ENCODE results near the gene SLC16A6. TPM values are rescaled to one million over a fixed set of nuclear protein-coding genes. Genes with fewer than 3 reads are reported as not detected.
"Not testable (repeated sequence)": the region's sequence is repeated elsewhere in the genome, so short reads cannot be mapped to it uniquely, and the experiment has no call there.

SLC16A6 gene
- total RNA-seq, 1 donor from 2014 or later: 0.08 TPM

GRCh38 chr17:68318103-68318991 lies 27.4 kb upstream of the SLC16A6 start:
- no peak overlapping the region for H3K27ac ChIP-seq (replicated peaks)
- peaks cover 19% of the 10 kb centered on the region for H3K4me1 ChIP-seq
- no peaks in the 10 kb centered on the region for H3K27me3 ChIP-seq (ENCODE audit: low read depth)
- no peaks in the 10 kb centered on the region for H3K9me3 ChIP-seq (replicated peaks)
- no peak for TF ChIP-seq CTCF (IDR thresholded peaks at IDR 0.05; ENCODE audit: borderline replicate concordance)
- H3K4me3 ChIP-seq: no peak overlapping the region
- intact Hi-C loops (cut with micrococcal nuclease): no loop called here
- no peaks in the 10 kb centered on the region for H3K36me3 ChIP-seq
- DNase-seq: no peak

- Histone ChIP-seq H3K36me3 (no peaks in the 10 kb centered on the region), H3K27ac (replicated peaks) (no peak overlapping the region), H3K4me3 (no peak overlapping the region), H3K27me3 (ENCODE audit: low read depth) (no peaks in the 10 kb centered on the region), H3K4me1 (peaks cover 19% of the 10 kb centered on the region), H3K9me3 (replicated peaks) (no peaks in the 10 kb centered on the region)
- intact Hi-C loops (cut with micrococcal nuclease): no loop called here
- DNase-seq: no peak
- no peak for TF ChIP-seq CTCF (IDR thresholded peaks at IDR 0.05; ENCODE audit: borderline replicate concordance)
Observed at GRCh38 chr17:68317458-68317857, 26.5 kb upstream of the SLC16A6 start.

GRCh38 chr17:68315930-68316329 lies 25.0 kb upstream of the SLC16A6 start:
- H3K4me1 ChIP-seq: peaks cover 19% of the 10 kb centered on the region
- no peak for TF ChIP-seq CTCF (IDR thresholded peaks at IDR 0.05; ENCODE audit: borderline replicate concordance)
- DNase-seq: no peak
- intact Hi-C loops (cut with micrococcal nuclease): no loop called here
- H3K27ac ChIP-seq (replicated peaks): no peak overlapping the region
- H3K27me3 ChIP-seq (ENCODE audit: low read depth): no peaks in the 10 kb centered on the region
- H3K36me3 ChIP-seq: no peaks in the 10 kb centered on the region
- no peaks in the 10 kb centered on the region for H3K9me3 ChIP-seq (replicated peaks)
- H3K4me3 ChIP-seq: no peak overlapping the region

- no peaks in the 10 kb centered on the region for H3K9me3 ChIP-seq (replicated peaks)
- no peak for TF ChIP-seq CTCF (IDR thresholded peaks at IDR 0.05; ENCODE audit: borderline replicate concordance)
- intact Hi-C loops (cut with micrococcal nuclease): no loop called here
- H3K4me1 ChIP-seq: peaks cover 18% of the 10 kb centered on the region
- DNase-seq: no peak
- H3K36me3 ChIP-seq: no peaks in the 10 kb centered on the region
- no peak overlapping the region for H3K27ac ChIP-seq (replicated peaks)
- no peak overlapping the region for H3K4me3 ChIP-seq
- H3K27me3 ChIP-seq (ENCODE audit: low read depth): no peaks in the 10 kb centered on the region
Observed at GRCh38 chr17:68314916-68315535, 24.1 kb upstream of the SLC16A6 start.

GRCh38 chr17:68310152-68310551 lies 19.2 kb upstream of the SLC16A6 start:
- no peak for DNase-seq
- H3K36me3 ChIP-seq: no peaks in the 10 kb centered on the region
- H3K27me3 ChIP-seq (ENCODE audit: low read depth): no peaks in the 10 kb centered on the region
- H3K4me1 ChIP-seq: no peaks in the 10 kb centered on the region
- H3K27ac ChIP-seq (replicated peaks): no peak overlapping the region
- intact Hi-C loops (cut with micrococcal nuclease): no loop called here
- H3K4me3 ChIP-seq: no peak overlapping the region
- H3K9me3 ChIP-seq (replicated peaks): no peaks in the 10 kb centered on the region
- TF ChIP-seq CTCF (IDR thresholded peaks at IDR 0.05; ENCODE audit: borderline replicate concordance): no peak

- H3K9me3 ChIP-seq (replicated peaks); H3K4me1 ChIP-seq; H3K36me3 ChIP-seq; intact Hi-C loops (cut with micrococcal nuclease); H3K27me3 ChIP-seq (ENCODE audit: low read depth); H3K27ac ChIP-seq (replicated peaks); H3K4me3 ChIP-seq; DNase-seq: not testable (repeated sequence)
Observed at GRCh38 chr17:68309066-68309670, 18.2 kb upstream of the SLC16A6 start.

- intact Hi-C loops (cut with micrococcal nuclease): not testable (repeated sequence)
Observed at GRCh38 chr17:68308486-68308885, 17.6 kb upstream of the SLC16A6 start.

More at GRCh38 chr17:68308486-68308885, 17.6 kb upstream of the SLC16A6 start:
- H3K27ac ChIP-seq (replicated peaks); H3K9me3 ChIP-seq (replicated peaks); H3K27me3 ChIP-seq (ENCODE audit: low read depth); H3K4me3 ChIP-seq; H3K36me3 ChIP-seq; DNase-seq; H3K4me1 ChIP-seq: not testable (repeated sequence)
